Measurements from ENCODE around the gene ALG5.

ALG5 gene

GRCh38 chr13:36998624-36999041 lies 507 bp downstream of the ALG5 start:
- Histone ChIP-seq H3K36me3 (peaks cover 11% of the 10 kb centered on the region), H3K27me3 (no peaks in the 10 kb centered on the region), H3K9me3 (no peaks in the 10 kb centered on the region), H3K4me3 (ENCODE audit: low read depth in 1 of 2, low read length in 1 of 2) (peak overlapping the region; percentile 88 to 93), H3K27ac (no peak overlapping the region), H3K4me1 (ENCODE audit: control insufficient read depth in 1 of 2, insufficient read depth in 1 of 2, low read depth in 1 of 2, low read length in 1 of 2) (peaks cover 13 to 31% of the 10 kb centered on the region in 2 experiments)
- no peak for TF ChIP-seq CTCF (IDR thresholded peaks at IDR 0.05)

- H3K27ac ChIP-seq: no peak overlapping the region
These were observed 1.3 kb downstream of the ALG5 start for GRCh38 chr13:36997716-36998427.

GRCh38 chr13:36992362-36992761 lies 6.8 kb downstream of the ALG5 start:
- no peak for TF ChIP-seq CTCF (IDR thresholded peaks at IDR 0.05)
- Histone ChIP-seq H3K27me3 (no peaks in the 10 kb centered on the region), H3K9me3 (no peaks in the 10 kb centered on the region), H3K36me3 (peaks cover 67% of the 10 kb centered on the region), H3K4me3 (ENCODE audit: low read depth in 1 of 2, low read length in 1 of 2) (no peak overlapping the region), H3K27ac (no peak overlapping the region), H3K4me1 (ENCODE audit: control insufficient read depth in 1 of 2, insufficient read depth in 1 of 2, low read depth in 1 of 2, low read length in 1 of 2) (no peaks in the 10 kb centered on the region)

More at GRCh38 chr13:36997716-36998427, 1.3 kb downstream of the ALG5 start:
- H3K36me3 ChIP-seq: peaks cover 17% of the 10 kb centered on the region
- no peak for TF ChIP-seq CTCF (IDR thresholded peaks at IDR 0.05)
- H3K27me3 ChIP-seq: no peaks in the 10 kb centered on the region
- H3K9me3 ChIP-seq: no peaks in the 10 kb centered on the region
- H3K4me3 ChIP-seq (ENCODE audit: low read depth in 1 of 2, low read length in 1 of 2): peak overlapping the region; percentile 88 to 93
- peaks cover 13 to 31% of the 10 kb centered on the region in 2 experiments for H3K4me1 ChIP-seq (ENCODE audit: control insufficient read depth in 1 of 2, insufficient read depth in 1 of 2, low read depth in 1 of 2, low read length in 1 of 2)

- Histone ChIP-seq H3K4me1 (ENCODE audit: control insufficient read depth in 1 of 2, insufficient read depth in 1 of 2, low read depth in 1 of 2, low read length in 1 of 2) (no peaks in the 10 kb centered on the region), H3K36me3 (peaks cover 75% of the 10 kb centered on the region), H3K4me3 (ENCODE audit: low read depth in 1 of 2, low read length in 1 of 2) (no peak overlapping the region), H3K9me3 (no peaks in the 10 kb centered on the region), H3K27me3 (no peaks in the 10 kb centered on the region), H3K27ac (no peak overlapping the region)
- no peak for TF ChIP-seq CTCF (IDR thresholded peaks at IDR 0.05)
These were observed 12.5 kb downstream of the ALG5 start for GRCh38 chr13:36986462-36987240.

- H3K27ac ChIP-seq: no peak overlapping the region
- peak; percentile 34 for TF ChIP-seq CTCF (IDR thresholded peaks at IDR 0.05)
- H3K4me1 ChIP-seq (ENCODE audit: control insufficient read depth in 1 of 2, insufficient read depth in 1 of 2, low read depth in 1 of 2, low read length in 1 of 2): no peaks in the 10 kb centered on the region
These were observed 17.9 kb downstream of the ALG5 start for GRCh38 chr13:36981156-36981743.

More at GRCh38 chr13:36981156-36981743, 17.9 kb downstream of the ALG5 start:
- Histone ChIP-seq H3K36me3 (peaks cover 33% of the 10 kb centered on the region), H3K4me3 (ENCODE audit: low read depth in 1 of 2, low read length in 1 of 2) (no peak overlapping the region), H3K27me3 (no peaks in the 10 kb centered on the region), H3K9me3 (no peaks in the 10 kb centered on the region)
